Pons (tissue), 1 donor: ENCODE data around the gene PTCRA.
"Not testable (repeated sequence)": the region's sequence is repeated elsewhere in the genome, so short reads cannot be mapped to it uniquely, and the experiment has no call there.

ENCODE experiments used
- DNase-seq: peaks from one replicate; pipeline ENCODE4 v3.0.0-alpha.2; 2016; ENCODE audit warnings: low spot score

PTCRA gene

DNA sequence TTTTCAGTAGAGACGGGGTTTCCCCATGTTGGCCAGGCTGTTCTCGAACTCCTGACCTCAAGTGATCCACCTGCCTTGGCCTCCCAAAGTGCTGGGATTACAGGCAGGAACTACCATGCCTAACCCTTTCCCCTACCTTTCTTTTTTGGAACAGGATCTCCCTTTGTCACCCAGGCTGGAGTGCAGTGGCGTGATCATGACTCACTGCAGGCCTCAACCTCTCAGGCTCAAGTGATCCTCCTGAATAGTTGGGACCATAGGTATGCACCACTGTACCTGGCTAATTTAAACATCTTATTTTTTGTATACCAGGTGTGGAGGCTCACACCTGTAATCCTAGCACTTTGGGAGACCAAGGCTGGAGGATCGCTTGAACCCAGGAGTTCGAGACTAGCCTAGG, 25.5 kb downstream of the PTCRA start:
- DNase-seq, result not testable (repeated sequence)

DNA sequence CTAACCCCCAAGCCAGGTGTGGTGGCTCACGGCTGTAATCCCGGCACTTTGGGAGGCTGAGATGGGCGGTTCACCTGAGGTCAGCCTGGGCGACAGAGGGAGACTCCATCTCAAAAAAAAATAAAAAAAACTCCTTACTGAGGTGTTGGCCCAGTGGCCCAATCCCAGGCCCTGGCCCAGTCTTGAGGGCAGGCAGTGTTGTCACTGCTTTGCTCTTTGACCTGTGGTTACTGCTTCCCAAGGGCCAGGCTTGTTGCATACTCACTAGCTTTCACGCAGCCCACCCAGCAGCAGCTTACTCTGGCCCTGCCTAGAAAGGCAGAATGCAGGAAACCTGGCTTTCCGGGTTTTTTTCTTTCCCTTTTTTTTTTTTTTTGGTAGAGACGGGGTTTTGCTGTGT, 26.6 kb downstream of the PTCRA start:
- no peak for DNase-seq

DNA sequence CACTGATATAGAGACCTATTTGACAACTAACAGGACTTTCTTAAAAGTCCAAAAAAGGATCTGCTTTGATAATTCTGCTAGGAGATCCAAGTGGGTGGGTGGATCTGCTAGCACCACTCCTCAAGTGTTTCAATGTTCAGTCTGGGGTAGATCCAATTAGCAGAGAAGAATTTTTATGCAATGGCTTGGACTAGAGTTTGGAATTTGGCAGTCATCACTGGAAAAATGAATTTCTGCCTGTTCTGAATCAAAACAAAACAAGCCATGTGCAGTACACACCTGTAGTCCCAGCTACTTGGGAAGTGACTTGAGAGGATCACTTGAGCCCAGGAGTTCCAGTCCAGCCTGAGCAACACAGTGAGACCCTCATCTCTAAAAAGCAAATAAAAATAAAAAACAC, 32.1 kb downstream of the PTCRA start:
- DNase-seq, result no peak

DNA sequence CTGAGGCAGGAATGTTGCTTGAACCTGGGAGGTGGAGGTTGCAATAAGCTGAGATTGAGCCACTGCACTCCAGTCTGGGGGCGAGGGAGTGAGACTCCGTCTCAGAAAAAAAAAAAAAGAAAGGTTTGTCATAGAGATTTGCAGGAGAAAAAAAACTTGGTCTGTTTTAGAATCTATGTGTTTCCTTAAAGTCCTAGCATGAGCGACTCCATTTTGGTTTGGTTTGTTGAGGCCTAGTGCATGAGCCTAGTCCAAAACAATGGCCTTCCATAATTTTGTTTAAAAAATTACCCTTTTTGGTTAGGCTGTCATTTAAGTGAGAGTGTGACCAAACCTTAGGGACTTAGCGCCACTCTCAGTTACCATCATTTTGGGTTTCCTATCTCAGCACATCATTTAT, 36.5 kb downstream of the PTCRA start:
- DNase-seq, result no peak

DNA sequence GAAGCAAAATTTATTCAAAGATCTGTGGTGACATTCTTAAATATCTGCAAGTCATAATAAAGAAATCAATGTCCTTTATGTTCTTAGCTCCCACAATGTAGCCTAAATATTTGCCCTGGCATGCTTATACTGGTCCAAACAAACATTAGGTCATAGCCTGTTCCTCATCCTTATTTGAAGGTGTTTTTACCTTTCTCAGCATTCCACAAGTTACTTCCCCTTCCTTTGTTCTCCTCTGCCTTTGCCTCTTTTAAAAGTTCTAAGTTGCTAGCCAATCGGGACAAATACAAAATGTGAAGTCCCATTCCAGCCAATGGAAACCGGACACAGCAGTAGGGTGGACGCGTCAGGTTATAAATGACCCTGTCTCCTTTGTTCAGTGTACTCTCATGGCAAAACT, 38.6 kb downstream of the PTCRA start:
- not testable (repeated sequence) for DNase-seq

DNA sequence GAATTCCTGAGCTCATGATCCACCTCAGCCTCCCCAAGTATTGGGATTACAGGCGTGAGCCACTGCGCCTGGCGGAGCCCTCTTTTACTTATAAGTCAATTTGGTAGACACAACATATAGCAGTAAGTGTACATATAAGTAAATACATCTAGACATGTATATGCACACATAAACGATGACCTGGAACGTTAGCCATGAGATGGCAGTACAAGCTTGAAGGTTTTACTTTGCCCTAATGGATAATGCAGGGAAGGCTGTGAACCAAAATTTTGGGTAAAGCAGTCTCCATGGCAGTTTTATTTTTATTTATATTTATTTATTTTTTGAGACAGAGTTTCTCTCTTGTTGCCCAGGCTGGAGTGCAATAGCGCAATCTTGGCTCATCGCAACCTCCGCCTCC, 42.3 kb downstream of the PTCRA start:
- DNase-seq, result no peak

DNA sequence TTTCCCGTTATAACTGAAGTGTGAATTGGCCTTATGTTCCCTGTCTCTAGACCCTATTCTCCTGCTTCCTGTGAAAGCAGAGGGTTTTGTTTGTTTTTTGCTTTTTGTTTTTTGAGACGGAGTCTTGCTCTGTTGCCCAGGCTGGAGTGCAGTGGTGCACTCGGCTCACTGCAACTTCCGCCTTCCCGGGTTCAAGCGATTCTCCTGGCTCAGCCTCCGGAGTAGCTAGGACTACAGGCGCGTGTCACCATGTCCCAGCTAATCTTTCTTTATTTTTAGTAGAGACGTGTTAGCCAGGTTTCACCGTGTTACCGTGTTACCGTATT, 44.0 kb downstream of the PTCRA start:
- DNase-seq, result no peak

DNA sequence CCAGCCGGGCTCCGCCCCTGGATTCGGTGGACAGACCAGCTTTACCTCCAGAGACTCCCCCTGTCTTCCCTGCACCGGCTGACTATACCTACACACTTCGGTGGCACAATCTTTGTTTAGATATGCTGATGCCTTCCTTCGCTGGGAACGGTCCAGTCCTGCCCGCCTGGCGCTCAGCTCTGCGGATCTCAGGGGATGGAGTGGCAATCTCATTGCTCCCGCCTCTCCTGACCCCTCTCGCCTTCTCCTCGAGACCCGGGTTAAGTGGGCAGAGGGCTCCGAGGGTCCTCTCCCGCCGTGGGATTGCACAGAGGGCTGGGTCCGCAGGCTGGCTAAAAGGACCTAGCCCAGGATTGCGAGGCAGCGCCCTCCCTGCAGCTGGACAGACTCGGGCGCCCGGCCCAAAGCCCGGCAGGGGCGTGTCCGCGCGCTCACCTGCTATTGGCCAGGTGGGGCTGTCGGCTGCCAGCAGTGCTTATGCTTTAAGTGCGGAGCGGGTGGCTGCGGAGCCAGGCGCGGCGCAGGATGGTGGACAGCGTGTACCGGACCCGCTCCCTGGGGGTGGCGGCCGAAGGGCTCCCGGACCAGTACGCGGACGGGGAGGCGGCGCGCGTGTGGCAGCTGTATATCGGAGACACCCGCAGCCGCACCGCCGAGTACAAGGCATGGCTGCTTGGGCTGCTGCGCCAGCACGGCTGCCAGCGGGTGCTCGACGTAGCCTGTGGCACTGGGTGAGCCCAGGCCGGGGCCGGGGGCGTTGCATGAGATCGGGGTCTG, 44.6 kb downstream of the PTCRA start, which contains the start of gene GNMT:
TSS of gene GNMT (plus strand) at position 512 of the 777 bp plus-strand sequence. CDS start at position 526, 14 bp downstream.
- no peak for DNase-seq

DNA sequence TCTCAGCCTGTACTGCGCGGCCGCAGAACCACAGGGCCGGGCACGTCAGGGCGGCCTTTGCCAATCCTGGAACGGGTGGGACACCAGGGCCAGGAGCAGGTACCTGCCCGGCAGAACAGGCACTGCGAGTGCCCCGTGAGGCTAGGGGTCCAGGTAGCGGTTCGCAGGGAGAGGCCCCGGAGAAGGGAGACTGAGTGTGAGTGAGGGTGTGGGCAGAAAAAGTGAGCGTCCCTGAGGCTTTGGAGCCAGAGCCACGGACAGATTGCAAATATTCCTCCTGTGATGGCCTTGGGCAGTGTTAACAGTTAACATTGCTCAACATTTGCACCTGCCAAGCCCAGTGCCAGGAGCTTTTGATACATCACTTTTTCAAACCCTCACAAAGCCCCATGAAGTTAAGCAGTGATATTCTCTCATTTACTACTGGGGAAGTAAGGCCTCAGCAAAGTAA, 45.2 kb downstream of the PTCRA start:
- DNase-seq, result no peak

DNA sequence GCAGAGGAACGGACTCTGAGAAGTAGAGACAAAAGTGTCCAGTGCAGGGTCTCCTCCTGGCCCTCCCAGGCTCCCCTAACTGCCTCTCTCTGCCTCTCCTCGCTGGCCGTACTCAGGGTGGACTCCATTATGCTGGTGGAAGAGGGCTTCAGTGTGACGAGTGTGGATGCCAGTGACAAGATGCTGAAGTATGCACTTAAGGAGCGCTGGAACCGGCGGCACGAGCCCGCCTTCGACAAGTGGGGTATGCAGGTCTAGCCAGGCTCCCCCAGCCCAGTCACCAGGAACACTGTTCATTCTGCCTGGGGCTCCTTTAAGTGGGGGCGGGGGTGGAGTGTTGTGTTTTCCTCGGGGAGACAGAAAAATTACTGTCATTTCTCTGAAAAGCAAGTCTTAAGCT, 46.2 kb downstream of the PTCRA start:
- DNase-seq, result no peak

DNA sequence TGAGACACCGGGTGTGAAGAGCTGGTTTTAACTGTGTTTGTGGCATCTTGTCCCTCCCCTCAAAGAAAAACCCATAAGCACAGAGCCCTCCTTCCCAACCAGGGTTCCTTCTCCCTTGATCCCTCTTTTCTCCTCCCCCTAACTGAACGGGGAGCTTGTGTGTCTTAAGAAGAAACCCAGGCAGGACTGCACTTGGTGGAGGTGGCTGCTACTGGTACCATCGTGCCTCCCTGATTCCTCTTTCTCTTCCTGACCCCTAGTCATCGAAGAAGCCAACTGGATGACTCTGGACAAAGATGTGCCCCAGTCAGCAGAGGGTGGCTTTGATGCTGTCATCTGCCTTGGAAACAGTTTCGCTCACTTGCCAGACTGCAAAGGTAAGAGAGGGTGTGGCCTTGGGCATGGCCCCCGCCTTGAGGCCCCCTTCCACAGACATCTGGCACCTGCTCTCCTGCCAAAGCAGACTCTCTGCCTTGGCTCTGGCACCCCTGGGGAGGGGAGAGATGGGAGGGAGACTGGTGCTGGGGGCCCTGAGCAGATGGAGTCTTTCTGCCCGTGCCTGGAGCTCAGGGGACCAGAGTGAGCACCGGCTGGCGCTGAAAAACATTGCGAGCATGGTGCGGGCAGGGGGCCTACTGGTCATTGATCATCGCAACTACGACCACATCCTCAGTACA, 46.8 kb downstream of the PTCRA start:
- DNase-seq, result no peak

DNA sequence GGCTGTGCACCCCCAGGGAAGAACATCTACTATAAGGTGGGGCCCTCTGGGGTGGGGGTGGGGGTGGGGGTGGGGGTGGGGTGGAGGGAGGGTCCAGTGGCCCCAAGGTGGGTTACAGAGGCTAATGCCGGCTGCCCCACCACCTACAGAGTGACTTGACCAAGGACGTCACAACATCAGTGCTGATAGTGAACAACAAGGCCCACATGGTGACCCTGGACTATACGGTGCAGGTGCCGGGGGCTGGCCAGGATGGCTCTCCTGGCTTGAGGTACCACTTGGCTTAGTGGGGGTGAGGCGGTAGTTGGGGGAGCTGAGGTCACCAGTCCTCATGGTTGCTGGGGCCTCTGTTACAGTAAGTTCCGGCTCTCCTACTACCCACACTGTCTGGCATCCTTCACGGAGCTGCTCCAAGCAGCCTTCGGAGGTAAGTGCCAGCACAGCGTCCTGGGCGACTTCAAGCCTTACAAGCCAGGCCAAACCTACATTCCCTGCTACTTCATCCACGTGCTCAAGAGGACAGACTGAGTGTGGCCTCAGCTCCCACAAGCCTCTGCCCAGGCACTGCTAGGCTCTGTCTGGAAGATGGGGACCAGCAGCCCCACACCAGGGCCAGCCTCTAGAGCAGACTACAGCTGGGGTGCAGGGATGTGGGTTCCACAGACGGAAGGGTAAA, 47.5 kb downstream of the PTCRA start:
- no peak for DNase-seq

DNA sequence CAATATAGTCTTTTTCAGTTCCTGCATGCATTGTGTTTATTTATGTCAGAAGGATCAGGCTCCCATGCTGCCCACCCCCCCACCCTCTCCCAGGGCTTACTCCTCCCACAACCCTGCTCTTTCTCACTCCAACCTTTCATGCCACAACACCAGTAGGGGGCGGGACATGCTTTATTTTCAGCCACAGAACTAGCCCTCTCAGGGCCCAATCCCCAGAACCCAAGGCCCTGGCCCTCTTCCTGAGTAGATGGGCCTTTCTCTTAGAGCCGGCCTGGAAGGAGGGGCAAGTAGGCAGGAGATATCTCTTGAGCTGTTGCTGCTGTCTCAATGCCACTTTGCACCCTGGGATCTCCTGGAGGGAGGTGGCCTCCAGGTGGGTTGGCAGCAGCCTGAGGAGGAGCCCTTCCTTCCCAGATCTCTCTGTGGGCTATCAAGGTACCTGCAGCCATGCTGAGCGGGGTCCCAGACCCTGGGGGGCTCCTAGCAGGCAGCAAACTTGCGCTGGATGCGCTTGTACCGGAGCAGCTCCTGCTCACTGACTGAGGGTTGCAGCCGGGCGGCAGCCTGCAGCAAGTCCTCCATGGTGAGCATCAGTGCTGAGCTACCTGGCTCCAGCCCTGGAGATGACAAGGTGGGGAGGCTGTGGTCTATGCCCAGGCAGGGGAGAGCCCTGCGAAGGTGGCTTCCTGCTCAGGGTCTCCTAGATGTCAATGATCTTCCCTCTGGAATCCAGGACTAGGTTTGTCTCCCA, 48.2 kb downstream of the PTCRA start:
- no peak for DNase-seq

DNA sequence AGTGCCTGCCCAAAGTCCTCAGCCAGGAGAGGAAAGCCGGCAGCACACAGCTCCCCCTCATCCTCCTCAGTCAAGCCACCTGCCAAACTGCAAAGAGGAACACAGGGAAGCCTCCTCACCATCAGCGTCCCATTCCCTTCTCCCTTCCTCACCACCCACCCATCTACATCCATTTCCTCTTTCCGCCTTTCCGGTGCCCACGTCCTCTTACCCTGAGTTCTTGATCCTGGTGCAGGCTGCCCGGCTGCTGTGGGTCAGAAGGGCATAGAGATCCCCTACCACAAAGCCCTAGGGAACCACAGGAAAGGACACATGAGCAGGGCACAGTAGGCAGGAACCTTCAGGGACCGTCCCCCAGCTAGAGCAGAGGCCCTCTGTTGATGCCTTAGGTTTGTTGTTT, 50.7 kb downstream of the PTCRA start:
- DNase-seq, result no peak

DNA sequence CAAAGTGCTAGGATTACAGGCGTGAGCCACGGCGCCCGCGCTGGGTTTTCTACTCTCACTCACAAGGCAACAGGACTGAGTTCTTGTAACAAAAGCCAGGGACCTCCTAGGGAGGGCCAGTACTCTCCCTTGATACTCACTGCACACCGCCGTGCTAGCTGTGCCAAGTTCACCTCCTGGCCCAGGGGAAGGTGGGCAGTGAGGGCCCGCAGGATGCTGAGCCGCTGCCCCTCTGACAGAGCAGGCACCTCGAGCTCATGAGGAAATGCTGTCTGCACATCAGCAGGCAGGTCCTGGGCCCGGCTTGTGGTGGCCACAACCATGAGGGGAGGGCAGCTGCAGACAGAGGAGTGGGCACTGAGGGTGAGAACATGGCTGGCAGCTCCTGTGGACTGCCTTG, 51.4 kb downstream of the PTCRA start:
- DNase-seq, result no peak

DNA sequence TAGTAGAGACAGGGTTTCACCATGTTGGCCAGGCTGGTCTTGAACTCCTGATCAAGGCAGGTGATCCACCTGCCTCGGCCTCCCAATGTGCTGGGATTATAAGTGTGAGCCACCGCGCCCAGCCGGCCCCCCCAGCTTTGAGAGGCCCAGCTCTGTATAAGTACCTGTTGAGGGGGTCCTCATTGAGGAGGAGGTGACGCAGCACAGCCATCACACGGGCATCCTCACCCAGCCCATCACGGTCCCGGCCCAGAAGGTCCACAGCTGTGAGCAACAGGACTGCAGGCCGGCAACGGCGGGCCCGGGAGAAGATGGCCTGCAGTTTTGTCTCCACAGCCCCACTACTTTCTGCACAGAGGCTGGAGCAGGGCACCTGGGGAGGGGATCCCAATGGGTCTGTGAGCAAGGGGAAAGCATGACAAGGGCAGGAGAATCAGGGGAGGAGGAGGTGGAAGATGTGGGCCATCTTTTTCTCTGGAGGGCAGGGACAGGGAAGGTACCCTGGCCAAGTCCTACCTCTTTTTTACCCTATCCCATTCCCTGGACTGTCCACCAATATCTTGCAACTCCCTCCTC, 52.4 kb downstream of the PTCRA start:
- no peak for DNase-seq

DNA sequence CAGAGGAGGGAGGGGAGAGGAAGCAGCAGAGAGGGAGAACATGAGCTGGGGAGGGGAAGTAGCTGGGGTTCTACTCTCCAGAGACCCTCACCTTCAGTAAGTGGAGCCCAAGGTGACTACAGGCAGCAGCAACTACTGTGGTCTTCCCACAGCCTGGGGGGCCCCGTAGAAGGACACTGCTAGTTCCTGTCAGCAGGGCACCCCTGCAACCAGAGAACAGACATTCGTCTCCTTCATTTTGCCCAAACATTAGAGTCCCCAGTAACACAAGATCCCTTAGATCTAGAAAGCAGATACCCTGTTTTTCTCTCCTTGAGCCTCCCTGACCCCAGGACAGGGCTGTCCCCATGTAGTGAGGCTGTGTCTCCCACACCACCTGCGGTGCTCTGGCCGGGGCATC, 52.9 kb downstream of the PTCRA start:
- DNase-seq, result no peak

DNA sequence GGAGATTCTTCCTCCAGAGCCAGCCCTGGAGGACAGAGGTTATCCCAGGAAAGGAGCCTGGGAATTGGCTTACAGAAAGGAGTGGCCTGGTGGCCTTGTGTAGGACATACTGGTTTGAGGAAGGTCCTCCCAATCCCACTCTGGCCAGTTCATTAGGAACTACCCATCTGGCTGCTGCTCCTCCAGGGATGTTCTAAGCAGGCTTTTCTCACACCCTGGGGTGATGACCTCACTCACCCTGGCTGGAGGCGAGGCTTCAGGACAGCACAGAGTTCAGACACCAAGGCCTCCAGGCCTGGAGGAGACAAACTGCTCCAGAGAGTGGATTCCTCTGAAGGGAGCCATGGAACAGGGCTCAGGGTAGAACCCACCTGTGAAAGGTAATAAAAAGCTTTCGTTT, 53.6 kb downstream of the PTCRA start:
- no peak for DNase-seq

DNA sequence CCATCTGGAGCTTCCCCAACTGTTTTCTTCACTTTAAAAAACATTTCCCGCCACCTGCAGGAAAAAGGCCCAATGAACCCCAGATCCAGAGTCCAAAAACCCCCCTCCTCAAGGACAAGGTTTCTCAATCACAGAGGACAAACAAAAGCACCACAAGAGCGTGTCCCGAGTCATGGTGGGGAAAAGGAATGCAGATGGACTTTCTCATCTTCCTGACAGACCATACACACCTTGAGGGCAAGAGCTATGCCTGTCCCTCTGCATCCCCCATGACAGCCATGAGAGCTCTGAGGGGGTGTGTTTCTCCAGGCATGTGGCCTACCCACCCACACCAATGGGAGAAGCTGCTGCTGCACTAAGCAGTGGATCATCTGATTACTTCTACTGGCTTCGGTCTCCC, 54.1 kb downstream of the PTCRA start:
- no peak for DNase-seq

DNA sequence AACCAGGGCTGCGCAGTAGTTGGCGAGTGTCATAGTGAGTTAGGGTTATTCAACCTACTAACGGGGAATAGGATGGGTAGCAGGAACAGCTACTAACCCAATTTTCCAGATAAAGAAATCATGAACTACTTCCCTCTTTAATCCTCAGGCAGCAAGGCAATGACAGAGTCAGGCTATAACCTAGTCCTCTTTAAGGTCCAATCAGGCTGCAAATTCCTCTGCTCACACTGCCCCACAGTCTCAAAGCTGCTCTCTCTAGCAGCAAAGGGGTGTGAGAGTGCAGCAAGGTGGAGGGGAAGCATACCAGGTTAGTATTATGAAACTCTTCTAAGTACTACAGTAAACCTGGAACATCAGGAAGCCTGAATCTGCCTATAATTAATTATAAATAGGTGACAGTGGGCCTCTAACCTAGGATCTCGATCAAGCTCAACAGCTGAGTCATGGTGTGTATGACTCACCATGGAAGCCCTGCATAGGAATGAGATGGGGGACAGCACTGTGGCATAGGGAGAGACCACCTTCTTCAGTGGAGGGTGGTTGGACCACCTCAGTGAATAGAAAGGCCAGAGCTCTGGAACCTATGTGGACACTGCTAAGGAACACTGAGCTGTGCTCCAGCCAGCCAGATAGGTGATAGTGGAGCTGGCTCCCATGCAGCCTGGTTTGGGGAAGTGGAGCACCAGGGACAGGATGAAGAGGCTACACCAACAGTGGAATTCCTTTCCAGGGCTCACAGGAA, 55.2 kb downstream of the PTCRA start:
- DNase-seq, result no peak

DNA sequence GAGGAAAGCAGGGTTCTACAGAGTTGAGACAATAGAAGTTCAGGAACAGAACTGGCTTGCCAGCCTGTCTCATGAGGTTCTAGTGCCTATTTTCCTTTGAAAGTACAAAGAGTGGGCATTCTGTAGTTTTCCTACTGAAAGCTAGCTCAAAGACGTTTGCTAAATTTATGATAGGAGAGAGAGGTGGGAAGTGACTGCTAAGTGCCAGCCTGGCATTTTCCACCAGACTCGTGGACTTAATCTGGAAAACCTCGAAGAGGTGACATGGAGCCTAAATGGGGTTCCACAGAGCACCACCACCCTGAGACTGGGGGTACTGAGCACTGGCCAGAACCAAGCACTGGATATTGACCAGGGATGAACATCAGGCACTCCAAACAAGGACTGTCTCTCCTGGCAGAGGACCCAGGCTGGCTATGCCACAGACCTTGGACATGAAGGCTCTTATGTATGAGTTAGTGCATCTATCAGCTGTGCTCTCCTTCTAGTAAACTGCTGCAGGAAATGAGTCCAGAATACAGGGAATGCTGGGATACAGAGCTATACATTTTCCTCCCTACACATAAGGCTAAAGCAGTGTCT, 56.0 kb downstream of the PTCRA start:
- DNase-seq, result no peak
